ENCODE measurements around the gene BRINP3.

The BRINP3 gene

GRCh38 chr1:190273161-190273560 is 204.5 kb downstream of the BRINP3 start:
- Histone ChIP-seq H3K4me3 (ENCODE audit: low read depth, low read length) (no peak overlapping the region), H3K4me1 (ENCODE audit: control insufficient read depth, insufficient read depth, low read length) (no peaks in the 10 kb centered on the region), H3K27ac (ENCODE audit: extremely low read depth, low read depth, low read length) (no peak overlapping the region), H3K36me3 (ENCODE audit: control insufficient read depth in 2 of 2, insufficient read depth in 1 of 2, low read length in 2 of 2) (no peaks in the 10 kb centered on the region), H3K9me3 (ENCODE audit: control insufficient read depth, insufficient read depth, low read depth, low read length) (no peaks in the 10 kb centered on the region)
- POLR2A ChIA-PET = no interaction called here
- CTCF ChIA-PET = no interaction called here
- TF ChIP-seq ZSCAN16 (tag by site-specific recombination; IDR thresholded peaks at IDR 0.05) (no peak), MEIS1 (CRISPR knock-in tag; IDR thresholded peaks at IDR 0.05; ENCODE audit: borderline replicate concordance) (no peak), ZNF391 (tag by site-specific recombination; IDR thresholded peaks at IDR 0.05; ENCODE audit: borderline replicate concordance, low read depth) (no peak), ZNF571 (tag by site-specific recombination; IDR thresholded peaks at IDR 0.05) (no peak), INSM2 (tag by site-specific recombination; IDR thresholded peaks at IDR 0.05) (no peak), BCL11B (tag by site-specific recombination; IDR thresholded peaks at IDR 0.05; ENCODE audit: low read depth) (no peak), ZBTB1 (tag by site-specific recombination; IDR thresholded peaks at IDR 0.05) (no peak), ZNF549 (tag by site-specific recombination; IDR thresholded peaks at IDR 0.05) (no peak), ZNF521 (tag by site-specific recombination; IDR thresholded peaks at IDR 0.05) (no peak), REPIN1 (tag by site-specific recombination; IDR thresholded peaks at IDR 0.05; ENCODE audit: low read depth) (no peak), ZFP69B (tag by site-specific recombination; IDR thresholded peaks at IDR 0.05) (no peak), ZNF704 (tag by site-specific recombination; IDR thresholded peaks at IDR 0.05) (no peak), SP3 (tag by site-specific recombination; IDR thresholded peaks at IDR 0.05) (no peak), ZNF560 (tag by site-specific recombination; IDR thresholded peaks at IDR 0.05; ENCODE audit: borderline replicate concordance) (no peak), ZNF529 (tag by site-specific recombination; IDR thresholded peaks at IDR 0.05; ENCODE audit: insufficient replicate concordance) (no peak), GLI4 (tag by site-specific recombination; IDR thresholded peaks at IDR 0.05) (no peak), ZNF473 (tag by site-specific recombination; IDR thresholded peaks at IDR 0.05) (no peak), OVOL3 (tag by site-specific recombination; IDR thresholded peaks at IDR 0.05) (no peak), AEBP2 (tag by site-specific recombination; IDR thresholded peaks at IDR 0.05; ENCODE audit: borderline replicate concordance) (no peak), ZNF626 (tag by site-specific recombination; IDR thresholded peaks at IDR 0.05) (no peak)

GRCh38 chr1:190262538-190262937 is 215.1 kb downstream of the BRINP3 start:
- Histone ChIP-seq H3K4me1 (ENCODE audit: control insufficient read depth, insufficient read depth, low read length) (no peaks in the 10 kb centered on the region), H3K36me3 (ENCODE audit: control insufficient read depth in 2 of 2, insufficient read depth in 1 of 2, low read length in 2 of 2) (no peaks in the 10 kb centered on the region), H3K9me3 (ENCODE audit: control insufficient read depth, insufficient read depth, low read depth, low read length) (no peaks in the 10 kb centered on the region), H3K4me3 (ENCODE audit: low read depth, low read length) (no peak overlapping the region), H3K27ac (ENCODE audit: extremely low read depth, low read depth, low read length) (no peak overlapping the region)
- ChIA-PET POLR2A (no interaction called here), CTCF (no interaction called here)
- TF ChIP-seq ZNF791 (tag by site-specific recombination; IDR thresholded peaks at IDR 0.05) (no peak), PRDM6 (tag by site-specific recombination; IDR thresholded peaks at IDR 0.05) (no peak), ZNF19 (tag by site-specific recombination; IDR thresholded peaks at IDR 0.05; ENCODE audit: low read depth) (no peak), GLIS2 (tag by site-specific recombination; IDR thresholded peaks at IDR 0.05) (no peak), ZNF830 (tag by site-specific recombination; IDR thresholded peaks at IDR 0.05; ENCODE audit: low read depth) (no peak), ZNF596 (tag by site-specific recombination; IDR thresholded peaks at IDR 0.05) (no peak), ZNF335 (tag by site-specific recombination; conservative IDR thresholded peaks at IDR 0.05) (no peak), ZBTB10 (tag by site-specific recombination; IDR thresholded peaks at IDR 0.05) (no peak), KLF9 (tag by site-specific recombination; IDR thresholded peaks at IDR 0.05; ENCODE audit: low read depth) (no peak), ZNF302 (tag by site-specific recombination; IDR thresholded peaks at IDR 0.05; ENCODE audit: low read depth) (no peak)

Data from HEK293 (cell line).